ENCODE results near the gene EDNRA.
"Not testable (repeated sequence)": the region's sequence is repeated elsewhere in the genome, so short reads cannot be mapped to it uniquely, and the experiment has no call there.

Gene EDNRA

DNA sequence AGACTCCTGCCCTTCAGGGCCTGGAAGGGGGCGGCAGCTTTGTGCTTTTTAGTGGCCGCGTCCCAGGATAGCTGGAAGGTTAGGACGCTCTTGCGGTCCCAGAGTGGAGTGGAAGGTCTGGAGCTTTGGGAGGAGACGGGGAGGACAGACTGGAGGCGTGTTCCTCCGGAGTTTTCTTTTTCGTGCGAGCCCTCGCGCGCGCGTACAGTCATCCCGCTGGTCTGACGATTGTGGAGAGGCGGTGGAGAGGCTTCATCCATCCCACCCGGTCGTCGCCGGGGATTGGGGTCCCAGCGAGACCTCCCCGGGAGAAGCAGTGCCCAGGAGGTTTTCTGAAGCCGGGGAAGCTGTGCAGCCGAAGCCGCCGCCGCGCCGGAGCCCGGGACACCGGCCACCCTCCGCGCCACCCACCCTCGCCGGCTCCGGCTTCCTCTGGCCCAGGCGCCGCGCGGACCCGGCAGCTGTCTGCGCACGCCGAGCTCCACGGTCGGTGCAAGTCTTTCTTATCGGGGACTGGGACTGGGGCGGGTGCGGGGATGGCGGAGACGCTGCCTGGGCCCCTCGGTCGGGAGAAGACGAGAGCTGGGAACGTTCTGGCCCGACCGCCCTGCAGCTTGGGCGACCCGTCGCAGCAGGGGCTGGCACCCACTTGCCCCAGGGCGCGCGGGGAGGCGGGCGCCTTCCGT lies at the start of gene EDNRA:
Gene EDNRA (plus strand): TSS at position 207 of the 686 bp plus-strand sequence. CDS start 4,585 bp downstream, outside the sequence.
- peak; percentile 0 for DNase-seq

- DNase-seq = not testable (repeated sequence)
Observed at GRCh38 chr4:147434370-147434769, 46.5 kb upstream of the EDNRA start.

DNA sequence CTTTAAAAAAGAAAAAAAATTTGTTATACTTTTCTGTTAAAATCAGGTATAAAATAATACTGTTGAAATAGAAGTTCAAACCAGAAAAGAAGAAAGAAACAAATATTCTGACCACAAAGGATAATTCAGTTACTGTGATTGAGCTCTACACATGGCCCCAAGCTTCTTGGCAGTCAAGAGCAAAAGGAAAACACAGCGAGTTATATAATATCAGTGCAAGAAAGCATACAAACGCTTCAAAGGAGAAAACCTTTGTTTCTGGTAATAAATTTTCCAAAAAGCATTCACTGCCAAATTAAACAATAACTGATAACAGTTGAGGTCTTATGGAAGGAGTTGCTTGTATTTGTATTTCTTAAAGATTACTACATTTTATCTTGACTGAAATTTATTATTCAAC lies 40.5 kb upstream of the EDNRA start:
- no peak for DNase-seq

GRCh38 chr4:147447786-147448185 lies 33.1 kb upstream of the EDNRA start:
- DNase-seq = no peak

- no peak for DNase-seq
Observed at GRCh38 chr4:147453561-147454141, 27.2 kb upstream of the EDNRA start.

DNA sequence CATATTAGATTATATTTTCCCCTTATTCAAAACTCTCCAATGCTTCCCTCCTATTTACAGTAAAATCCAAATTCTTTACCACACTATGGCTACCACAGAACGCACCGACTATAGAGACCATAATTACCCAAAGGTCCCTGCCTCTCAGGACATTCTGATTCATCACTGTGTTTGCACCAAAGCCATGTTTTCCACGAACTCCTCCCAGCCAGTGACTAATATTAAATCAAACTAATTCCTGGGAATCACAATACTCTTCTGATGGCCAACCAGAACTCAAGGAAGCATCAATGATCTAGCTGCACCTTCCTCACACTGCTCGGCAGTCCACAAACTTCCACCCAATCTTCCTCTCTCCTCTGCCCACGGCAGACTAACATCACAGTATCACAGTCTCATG lies 24.2 kb upstream of the EDNRA start:
- no peak for DNase-seq

GRCh38 chr4:147461161-147461560 lies 19.7 kb upstream of the EDNRA start:
- DNase-seq = no peak

- DNase-seq = no peak
Observed at GRCh38 chr4:147463065-147463464, 17.8 kb upstream of the EDNRA start.

DNA sequence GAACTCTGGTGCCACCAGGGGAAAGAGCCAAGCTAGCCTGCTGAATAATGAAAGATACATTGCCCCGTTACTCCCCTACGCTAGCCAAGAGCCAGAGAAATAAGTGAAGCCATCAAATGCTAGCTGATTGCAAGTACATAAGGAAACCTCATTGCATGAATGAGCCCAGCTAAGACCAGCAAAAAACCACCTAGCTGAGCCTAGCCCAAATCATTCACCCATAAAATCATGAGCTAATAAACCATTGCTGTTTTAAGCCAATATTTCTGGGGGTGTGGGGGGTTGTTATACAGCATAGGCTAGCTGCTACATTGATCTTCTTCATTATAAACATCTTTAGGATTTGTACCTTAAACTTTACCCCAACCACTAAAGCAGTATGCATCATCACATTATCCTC lies 15.4 kb upstream of the EDNRA start:
- no peak for DNase-seq

DNA sequence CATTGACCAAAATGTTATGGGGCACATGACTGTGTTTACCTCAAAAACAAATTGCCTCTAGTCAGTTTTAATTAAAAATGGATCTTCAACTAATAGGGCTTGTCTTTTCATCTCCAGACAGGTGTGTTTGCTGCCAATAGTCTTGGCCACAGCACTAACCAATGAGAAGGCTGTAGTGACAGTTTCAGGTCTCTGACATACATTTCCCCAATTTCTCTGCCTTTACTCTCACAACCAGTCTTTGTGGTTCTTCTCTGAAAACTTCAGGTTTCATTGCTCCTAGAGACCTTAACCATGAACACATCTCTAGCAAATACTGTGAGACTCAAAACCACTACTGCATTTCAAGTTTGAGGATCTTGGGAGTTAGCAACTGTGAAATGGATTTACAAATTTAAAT lies 3.5 kb upstream of the EDNRA start:
- no peak for DNase-seq

- no peak for DNase-seq
Observed at GRCh38 chr4:147479376-147479775, 1.5 kb upstream of the EDNRA start.

DNA sequence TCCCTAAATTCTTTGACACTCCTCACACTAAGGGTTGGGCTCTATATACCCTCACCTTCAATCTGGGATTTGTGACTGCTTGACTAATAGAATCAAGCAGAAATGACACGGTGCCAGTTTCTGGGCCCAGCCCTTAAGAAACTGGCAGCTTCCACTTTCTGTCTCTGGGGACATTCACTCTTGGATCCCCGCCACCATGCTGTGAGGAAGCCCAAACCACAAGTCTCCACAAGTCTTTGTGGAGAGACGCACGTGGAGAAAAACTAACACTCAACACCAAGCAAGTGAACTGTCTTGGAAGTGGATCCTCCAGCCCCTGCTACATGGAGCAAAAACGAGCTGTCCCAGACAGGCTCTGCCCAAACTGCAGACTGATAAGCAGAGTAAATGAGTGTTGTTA lies 1.1 kb upstream of the EDNRA start:
- DNase-seq = no peak

GRCh38 chr4:147480502-147480890 lies 401 bp upstream of the EDNRA start:
- no peak for DNase-seq

DNA sequence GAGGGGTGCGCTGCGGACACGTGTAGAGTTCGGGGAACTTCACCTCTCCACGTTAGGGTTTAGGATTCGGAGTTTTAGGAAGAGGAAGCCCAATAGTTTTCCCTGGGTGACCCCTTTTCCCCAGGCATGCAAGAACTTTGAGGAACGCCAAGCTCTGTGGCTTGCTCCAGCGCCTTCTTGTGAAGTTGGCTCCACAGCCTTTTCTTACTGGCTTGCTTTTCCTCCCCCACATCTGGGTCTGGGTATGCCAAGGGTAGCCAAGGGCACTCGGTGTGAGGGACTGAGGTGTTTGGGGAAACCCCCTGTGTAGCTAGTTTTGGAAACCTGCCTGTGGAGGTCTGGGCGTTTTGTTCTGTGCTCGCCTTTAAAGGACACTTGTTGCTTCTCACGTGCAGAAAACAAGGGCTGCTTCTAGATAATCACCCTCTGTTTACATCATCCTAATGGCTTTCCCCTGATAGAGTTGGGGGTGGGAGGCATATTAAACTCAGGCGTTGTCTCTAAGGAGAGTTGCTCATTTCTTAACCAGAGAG lies 746 bp downstream of the EDNRA start:
- no peak for DNase-seq

- no peak for DNase-seq
Observed at GRCh38 chr4:147482281-147482680, 1.4 kb downstream of the EDNRA start.

DNA sequence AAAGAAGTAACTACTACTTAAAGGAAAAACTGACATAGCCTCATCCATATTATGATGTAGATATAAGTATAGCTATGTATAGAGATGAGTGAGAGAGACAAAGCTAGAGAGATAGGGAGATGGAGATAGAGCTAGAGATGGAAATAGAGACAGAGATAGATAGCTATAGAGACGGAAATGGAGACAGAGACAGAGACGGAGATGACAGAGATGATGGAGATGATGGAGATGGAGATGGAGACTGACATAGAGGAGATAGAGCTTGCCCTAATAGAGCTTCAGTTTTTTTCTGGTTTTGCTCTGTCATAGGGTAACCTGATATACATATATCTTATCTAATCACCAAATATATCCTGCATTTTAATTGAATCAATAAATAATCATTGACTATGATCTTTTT lies 4.3 kb downstream of the EDNRA start:
- DNase-seq = no peak

DNA sequence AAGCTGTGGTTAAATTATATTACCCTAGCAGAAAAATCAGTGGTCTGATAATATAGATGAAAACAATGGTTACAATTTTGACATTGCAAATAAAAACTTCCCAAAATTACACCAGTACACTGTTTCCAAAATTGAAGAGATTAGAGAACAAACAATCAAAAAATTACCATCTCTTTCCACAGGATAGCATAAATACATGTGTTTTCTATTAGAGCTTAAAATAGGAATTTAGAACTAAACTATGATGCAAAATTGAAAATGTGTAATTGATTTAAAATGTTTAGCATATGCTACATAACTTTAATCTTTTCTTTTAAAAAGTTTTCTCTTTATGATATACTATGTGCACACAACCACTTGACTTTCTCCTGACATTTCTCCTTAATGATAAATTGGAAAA lies 6.7 kb downstream of the EDNRA start:
- DNase-seq = no peak

- no peak for DNase-seq
Observed at GRCh38 chr4:147488556-147488955, 7.7 kb downstream of the EDNRA start.

DNA sequence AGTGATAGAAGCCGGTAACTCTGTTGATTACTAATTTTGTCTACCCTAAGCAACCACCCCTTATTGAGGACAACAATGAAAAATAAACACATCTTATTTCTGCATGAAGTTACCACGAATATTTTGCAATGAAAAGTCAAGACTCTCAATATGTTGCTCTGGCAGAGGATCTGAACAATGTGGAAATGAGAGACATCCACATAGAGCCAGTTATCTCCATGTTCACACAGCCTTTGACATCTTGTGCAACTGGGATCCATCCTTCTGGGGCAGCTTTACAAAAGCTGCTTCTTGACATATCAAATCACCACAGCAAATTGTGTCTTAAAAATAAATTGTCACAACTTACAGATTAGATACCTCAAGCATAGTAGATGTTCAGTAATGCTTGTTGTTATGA lies 10.2 kb downstream of the EDNRA start:
- DNase-seq = no peak

GRCh38 chr4:147492306-147492705 lies 11.4 kb downstream of the EDNRA start:
- DNase-seq = no peak

DNA sequence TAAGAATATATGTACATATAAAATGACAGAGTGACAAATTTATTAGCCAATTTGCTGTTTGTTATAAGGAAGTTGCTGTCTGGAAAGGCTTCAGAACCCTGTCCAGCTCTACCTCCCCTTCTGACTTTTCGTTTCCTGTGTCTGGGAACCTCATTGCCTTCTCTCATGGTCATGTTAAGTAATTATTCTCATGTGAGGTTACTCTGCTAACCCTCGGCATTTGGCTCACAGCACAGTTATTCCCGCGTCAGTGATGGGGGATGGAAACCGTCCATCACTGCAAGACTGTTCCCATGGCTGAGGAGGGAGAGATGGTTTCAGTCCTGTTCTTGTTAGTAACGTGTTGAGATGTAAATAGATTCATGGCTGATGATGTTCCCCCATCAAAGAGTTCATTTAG lies 11.9 kb downstream of the EDNRA start:
- no peak for DNase-seq

GRCh38 chr4:147493307-147493706 lies 12.4 kb downstream of the EDNRA start:
- no peak for DNase-seq

- no peak for DNase-seq
Observed at GRCh38 chr4:147494301-147494700, 13.4 kb downstream of the EDNRA start.

GRCh38 chr4:147496500-147496899 lies 15.6 kb downstream of the EDNRA start:
- DNase-seq = no peak

All from NCI-H69 (cell line).